Glutamatergic neuron (in vitro differentiated cells): ENCODE measurements around the gene ZNF383. TPM values are rescaled to one million over a fixed set of nuclear protein-coding genes. Genes with fewer than 3 reads are reported as not detected.
"Not testable (repeated sequence)": the region's sequence is repeated elsewhere in the genome, so short reads cannot be mapped to it uniquely, and the experiment has no call there.

ENCODE experiments used
- DNase-seq: peaks from one replicate; pipeline ENCODE4 v3.0.0; 2022
- H3K27ac Mint-ChIP-seq: one replicate; pipeline ENCODE4 v1.8.0; 2020; ENCODE audit warnings: mild to moderate bottlenecking, mixed read lengths, inconsistent platforms; ENCODE audit not compliant: unreplicated experiment
- H3K27me3 Mint-ChIP-seq: one replicate; pipeline ENCODE4 v1.8.0; 2020; ENCODE audit warnings: mild to moderate bottlenecking, moderate library complexity, mixed read lengths, inconsistent platforms; ENCODE audit not compliant: unreplicated experiment
- H3K36me3 Mint-ChIP-seq: one replicate; pipeline ENCODE4 v1.8.0; 2020; ENCODE audit warnings: mild to moderate bottlenecking, mixed read lengths, inconsistent platforms; ENCODE audit not compliant: unreplicated experiment
- H3K4me1 Mint-ChIP-seq: one replicate; pipeline ENCODE4 v1.8.0; 2020; ENCODE audit warnings: mild to moderate bottlenecking, low read depth, mixed read lengths, inconsistent platforms; ENCODE audit not compliant: unreplicated experiment
- H3K4me3 Mint-ChIP-seq: one replicate; pipeline ENCODE4 v1.8.0; 2020; ENCODE audit warnings: mild to moderate bottlenecking, mixed read lengths, inconsistent platforms; ENCODE audit not compliant: unreplicated experiment
- H3K9me3 Mint-ChIP-seq: one replicate; pipeline ENCODE4 v1.8.0; 2020; ENCODE audit warnings: mild to moderate bottlenecking, moderate library complexity, mixed read lengths, inconsistent platforms; ENCODE audit not compliant: unreplicated experiment
- CTCF ChIP-seq: fragments of 200-600 bp; sonication (generic); IDR thresholded peaks from one replicate; pipeline ENCODE4 v1.5.0; 2021; ENCODE audit not compliant: partially characterized antibody, unreplicated experiment
- long read RNA-seq: library from polyadenylated mRNA; unstranded; transcript quantifications from one replicate; pipeline ENCODE4 v2.0.0, GENCODE V29; 2020; ENCODE audit not compliant: unreplicated experiment
- total RNA-seq: library from RNA; stranded (reverse); fragmentation: NEBNext Ultra II Directional; extraction: Animal tissue kit (Norgen Biotek cat#: 25700); gene quantifications from one replicate; pipeline ENCODE4 v1.2.1, GENCODE V29; 2021; ENCODE audit not compliant: unreplicated experiment

The ZNF383 gene
- total RNA-seq, result 10.1 TPM
- long read RNA-seq, partial matches to known transcripts, result 0 of 1 reads
- long read RNA-seq, other reads (novel, unspliced or antisense), result 1 of 1 reads

DNA sequence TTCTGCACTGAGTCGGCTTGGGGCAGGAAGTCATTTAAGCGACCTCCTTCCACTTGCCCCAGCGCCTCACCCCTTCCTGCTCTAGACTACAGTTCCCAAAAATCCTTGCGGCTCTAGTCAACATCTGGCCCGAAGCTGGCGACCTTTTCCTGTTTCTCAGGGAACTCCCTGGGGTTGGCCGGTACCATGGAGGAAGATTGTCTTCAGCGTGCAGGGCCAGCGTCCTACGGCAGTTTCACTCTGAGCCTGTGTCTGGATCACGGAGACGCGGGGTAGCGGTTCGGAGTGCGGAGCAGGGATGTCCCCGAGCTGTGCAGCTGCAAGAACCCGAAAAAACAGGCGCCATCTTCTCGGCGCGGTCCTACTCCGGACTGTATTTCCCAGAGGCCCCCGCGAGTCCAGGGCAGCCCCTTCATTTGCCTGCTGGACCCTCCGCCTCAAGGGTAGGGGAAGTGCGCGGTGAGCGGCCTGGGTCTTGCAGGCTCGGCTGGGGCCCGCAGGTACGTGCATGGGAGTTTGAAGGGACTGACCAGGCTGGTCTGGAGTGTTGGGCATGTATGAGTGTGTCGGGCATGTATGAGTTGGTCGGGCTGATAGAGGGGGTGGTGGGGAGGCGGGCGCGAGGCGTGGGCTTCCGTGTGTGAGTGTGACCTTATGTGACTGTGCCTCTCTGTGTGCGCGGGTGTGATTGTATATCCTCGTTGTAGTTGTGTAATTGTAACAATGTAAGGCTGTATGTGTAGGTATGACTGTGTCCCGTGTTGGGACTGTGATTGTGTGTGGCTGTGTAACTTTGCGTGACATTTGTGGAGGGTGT is at the start of gene ZNF383:
Gene ZNF383 (plus strand): TSS at position 440 of the 817 bp plus-strand sequence. CDS start 12,240 bp downstream, outside the sequence.
- Mint-ChIP-seq H3K9me3 (peaks cover 9% of the 10 kb centered on the region), H3K27ac (peak within 1 kb of the TSS; percentile 99), H3K27me3 (peaks cover 7% of the 10 kb centered on the region), H3K4me3 (peak within 1 kb of the TSS; percentile 98), H3K4me1 (peaks cover 6% of the 10 kb centered on the region), H3K36me3 (no peaks in the 10 kb centered on the region)
- DNase-seq, result peak; percentile 91
- no peak for TF ChIP-seq CTCF

DNA sequence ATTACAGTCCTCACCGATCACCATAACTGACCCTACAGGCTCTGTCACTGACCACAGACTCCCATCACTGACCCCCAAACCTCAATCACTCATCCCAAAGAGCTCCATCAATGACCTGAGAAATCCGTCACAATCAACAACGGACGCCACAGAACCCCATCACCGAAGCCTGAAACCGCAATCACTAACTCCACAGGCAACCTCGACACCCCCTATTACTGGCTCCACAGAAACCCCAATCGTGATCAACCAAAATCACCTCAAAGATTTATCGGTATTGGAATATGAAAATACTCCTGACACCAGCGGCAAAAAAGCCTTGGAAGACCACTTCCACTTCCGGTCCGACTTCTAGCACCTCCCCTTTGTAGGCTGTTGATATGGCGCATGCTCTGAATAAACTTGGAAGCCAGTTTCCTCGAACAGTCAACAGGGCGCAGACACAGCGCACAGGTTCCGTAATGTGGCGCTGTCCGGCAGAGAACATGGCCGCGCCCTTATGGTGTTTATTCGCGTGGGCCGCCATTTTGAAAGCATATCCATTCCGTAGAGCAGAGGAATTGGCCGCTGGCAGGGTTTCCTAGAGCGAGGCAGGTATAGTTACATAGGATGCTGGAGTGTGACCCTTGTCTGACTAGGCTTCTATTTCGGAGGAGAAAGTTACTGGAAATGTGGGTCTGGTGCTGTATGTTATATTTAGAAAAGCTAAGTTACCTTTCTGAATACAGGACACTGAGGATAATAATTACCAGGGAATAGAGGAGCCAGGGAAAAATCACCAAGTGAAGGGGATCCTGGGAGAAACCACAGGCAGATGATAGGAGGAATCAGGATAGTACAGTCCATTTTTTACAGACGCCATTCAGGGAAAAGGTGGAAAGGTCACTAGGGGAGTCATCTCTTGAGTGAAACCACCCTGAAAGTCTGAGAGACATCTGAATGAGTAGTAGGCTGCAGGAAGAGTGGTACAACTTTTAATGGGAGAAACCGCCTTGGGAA is 45.3 kb upstream of the ZNF383 start, which contains the start of gene ZNF585A:
Gene ZNF585A (minus strand): TSS at position 328 of the 999 bp plus-strand sequence. CDS start 2,785 bp downstream, outside the sequence.
- H3K9me3 Mint-ChIP-seq, result peaks cover 2% of the 10 kb centered on the region
- H3K27me3 Mint-ChIP-seq, result no peaks in the 10 kb centered on the region
- no peaks in the 10 kb centered on the region for H3K4me1 Mint-ChIP-seq
- H3K4me3 Mint-ChIP-seq, result no peak within 1 kb of the TSS
- TF ChIP-seq CTCF, result no peak
- peaks cover 22% of the 10 kb centered on the region for H3K36me3 Mint-ChIP-seq
- no peak within 1 kb of the TSS for H3K27ac Mint-ChIP-seq
- peak; percentile 84 for DNase-seq

GRCh38 chr19:37186071-37186470 is 31.9 kb upstream of the ZNF383 start:
- not testable (repeated sequence) for H3K27me3 Mint-ChIP-seq, H3K4me1 Mint-ChIP-seq, H3K4me3 Mint-ChIP-seq, H3K27ac Mint-ChIP-seq, DNase-seq
- Mint-ChIP-seq H3K9me3 (peaks cover 28% of the 10 kb centered on the region), H3K36me3 (peaks cover 53% of the 10 kb centered on the region)

DNA sequence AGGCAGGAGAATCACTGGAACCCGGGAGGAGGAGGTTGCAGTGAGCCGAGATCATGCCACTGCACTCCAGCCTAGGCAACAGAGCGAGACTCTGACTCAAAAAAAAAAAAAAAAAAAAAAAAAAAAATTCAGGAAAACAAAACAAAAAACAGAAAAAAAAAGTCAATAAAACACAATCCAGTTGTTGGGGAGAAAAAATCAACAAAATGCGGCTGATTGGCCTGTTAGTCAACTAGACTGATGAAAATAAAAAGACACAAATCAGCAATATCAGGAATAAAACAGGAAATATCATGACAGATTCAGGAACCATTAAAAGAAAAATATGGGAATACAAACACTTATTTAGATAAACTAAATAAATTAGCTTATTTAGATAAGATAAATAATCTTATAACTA is 22.8 kb upstream of the ZNF383 start:
- not testable (repeated sequence) for H3K4me3 Mint-ChIP-seq, H3K9me3 Mint-ChIP-seq
- peaks cover 23% of the 10 kb centered on the region for H3K36me3 Mint-ChIP-seq

DNA sequence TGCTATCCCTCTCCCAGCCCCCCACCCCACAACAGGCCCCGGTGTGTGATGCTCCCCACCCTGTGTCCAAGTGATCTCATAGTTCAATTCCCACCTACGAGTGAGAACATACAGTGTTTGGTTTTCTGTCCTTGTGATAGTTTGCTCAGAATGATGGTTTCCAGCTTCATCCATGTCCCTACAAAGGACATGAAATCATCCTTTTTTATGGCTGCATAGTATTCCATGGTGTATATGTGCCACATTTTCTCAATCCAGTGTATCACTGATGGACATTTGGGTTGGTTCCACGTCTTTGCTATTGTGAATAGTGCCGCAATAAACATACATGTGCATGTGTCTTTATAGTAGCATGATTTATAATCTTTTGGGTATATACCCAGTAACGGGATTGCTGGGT is 20.9 kb upstream of the ZNF383 start:
- H3K9me3 Mint-ChIP-seq, DNase-seq, H3K4me1 Mint-ChIP-seq, H3K27me3 Mint-ChIP-seq, H3K4me3 Mint-ChIP-seq, H3K27ac Mint-ChIP-seq: not testable (repeated sequence)
- peaks cover 17% of the 10 kb centered on the region for H3K36me3 Mint-ChIP-seq

More for the DNA sequence above, 22.8 kb upstream of the ZNF383 start:
- not testable (repeated sequence) for H3K27ac Mint-ChIP-seq, H3K27me3 Mint-ChIP-seq, DNase-seq, H3K4me1 Mint-ChIP-seq

DNA sequence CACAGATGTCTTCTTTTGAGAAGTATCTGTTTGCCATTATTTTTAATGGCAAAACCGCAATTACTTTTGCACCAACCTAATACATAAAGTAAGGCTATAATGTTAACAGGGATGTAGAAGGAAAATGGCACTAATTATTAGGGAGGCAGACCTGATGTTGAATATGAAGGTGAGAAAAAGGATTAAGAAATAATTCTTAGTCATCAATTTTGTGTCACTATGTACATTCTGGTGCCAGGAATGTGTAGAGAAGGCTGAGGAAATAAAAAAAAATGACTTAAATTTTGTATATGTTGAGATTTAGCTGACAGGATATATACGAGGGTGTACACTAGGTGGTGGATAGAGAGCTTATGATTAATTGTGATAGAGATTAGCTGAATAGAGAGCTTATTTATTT is 20.2 kb upstream of the ZNF383 start:
- no peak for TF ChIP-seq CTCF
- Mint-ChIP-seq H3K36me3 (peaks cover 15% of the 10 kb centered on the region), H3K4me1 (no peaks in the 10 kb centered on the region), H3K27me3 (peaks cover 2% of the 10 kb centered on the region), H3K27ac (no peak overlapping the region), H3K4me3 (no peak overlapping the region), H3K9me3 (peaks cover 4% of the 10 kb centered on the region)
- no peak for DNase-seq
